BLaER1 treated with 17β-estradiol and CSF1 and Interleukin-3, amounts not matched to agents 10 nM and 100 nM (cell line): Measurements from ENCODE around the gene EPO.
"Not testable (repeated sequence)": the region's sequence is repeated elsewhere in the genome, so short reads cannot be mapped to it uniquely, and the experiment has no call there.

Source experiments
- H3K27ac ChIP-seq, 11 experiments: shearing (Covaris generic); formaldehyde crosslinking; 2 replicates each; pipeline ENCODE4 v1.8.1; 2022
- H3K27me3 ChIP-seq, 11 experiments: shearing (Covaris generic); formaldehyde crosslinking; 2 replicates each; pipeline ENCODE4 v1.8.1; 2022
- H3K36me3 ChIP-seq, 11 experiments: shearing (Covaris generic); formaldehyde crosslinking; 2 replicates each; pipeline ENCODE4 v1.8.1; 2022
- H3K4me1 ChIP-seq, 10 experiments: shearing (Covaris generic); formaldehyde crosslinking; 2 replicates each; pipeline ENCODE4 v1.8.1; 2022
- H3K4me2 ChIP-seq, 11 experiments: shearing (Covaris generic); formaldehyde crosslinking; 2 replicates each; pipeline ENCODE4 v1.8.1; 2022
- H3K4me3 ChIP-seq, 10 experiments: shearing (Covaris generic); formaldehyde crosslinking; 2 replicates each; pipeline ENCODE4 v1.8.1; 2022
- H3K9ac ChIP-seq, 11 experiments: shearing (Covaris generic); formaldehyde crosslinking; 2 replicates each; pipeline ENCODE4 v1.8.1; 2022
- H3K9me3 ChIP-seq, 11 experiments: shearing (Covaris generic); formaldehyde crosslinking; replicated peaks in 1 of 11; 2 replicates each; pipeline ENCODE4 v1.8.1; 2022
- H4K20me1 ChIP-seq, 11 experiments: shearing (Covaris generic); formaldehyde crosslinking; 2 replicates each; pipeline ENCODE4 v1.8.1; 2022
- Cebpa-rat ChIP-seq, 11 experiments: shearing (Covaris generic); IDR thresholded peaks; 2 replicates each; pipeline ENCODE4 v1.8.1; 2022

Gene EPO

GRCh38 chr7:100706672-100707311 is 13.5 kb upstream of the EPO start:
- Histone ChIP-seq H3K9ac (peak overlapping the region; percentile 92 to 99 (median 97)), H3K4me2 (peak overlapping the region; percentile 94 to 100 (median 98)), H4K20me1 (peaks cover 0 to 19% (median 14%) of the 10 kb centered on the region in 11 experiments; a peak in 13 of 22 replicates), H3K36me3 (peaks cover 0 to 30% (median 23%) of the 10 kb centered on the region in 11 experiments; a peak in 13 of 22 replicates), H3K27ac (peak overlapping the region; percentile 81 to 95 (median 93)), H3K4me3 (peak overlapping the region; percentile 76 to 94 (median 91)), H3K9me3 (no peaks in the 10 kb centered on the region), H3K4me1 (peaks cover 27 to 38% (median 31%) of the 10 kb centered on the region in 10 experiments), H3K27me3 (no peaks in the 10 kb centered on the region)
- TF ChIP-seq Cebpa-rat (IDR thresholded peaks at IDR 0.05) = no peak

- peaks cover 27 to 38% (median 31%) of the 10 kb centered on the region in 10 experiments for H3K4me1 ChIP-seq
- no peak overlapping the region for H3K4me3 ChIP-seq
- H3K4me2 ChIP-seq = peak overlapping the region; percentile 94 to 100 (median 98); a peak in 15 of 22 replicates
- H4K20me1 ChIP-seq = peaks cover 0 to 19% (median 14%) of the 10 kb centered on the region in 11 experiments; a peak in 13 of 22 replicates
- no peak for TF ChIP-seq Cebpa-rat (IDR thresholded peaks at IDR 0.05)
- no peak overlapping the region for H3K27ac ChIP-seq
- H3K27me3 ChIP-seq = no peaks in the 10 kb centered on the region
- no peaks in the 10 kb centered on the region for H3K9me3 ChIP-seq
- H3K36me3 ChIP-seq = peaks cover 0 to 30% (median 23%) of the 10 kb centered on the region in 11 experiments; a peak in 13 of 22 replicates
- peak overlapping the region in 9 of 11 experiments; percentile 8 to 99 (median 36); a peak in 8 of 22 replicates for H3K9ac ChIP-seq
Observed at GRCh38 chr7:100708395-100708794, 11.9 kb upstream of the EPO start.

- H3K27me3 ChIP-seq = no peaks in the 10 kb centered on the region
- H3K36me3 ChIP-seq = peaks cover 0 to 30% (median 23%) of the 10 kb centered on the region in 11 experiments; a peak in 13 of 22 replicates
- no peaks in the 10 kb centered on the region for H3K9me3 ChIP-seq
- no peak overlapping the region for H3K4me3 ChIP-seq
- H3K4me1 ChIP-seq = peaks cover 20 to 33% (median 26%) of the 10 kb centered on the region in 10 experiments
- H3K9ac ChIP-seq = no peak overlapping the region
- H4K20me1 ChIP-seq = peaks cover 0 to 19% (median 14%) of the 10 kb centered on the region in 11 experiments; a peak in 13 of 22 replicates
- TF ChIP-seq Cebpa-rat (IDR thresholded peaks at IDR 0.05) = no peak
- H3K4me2 ChIP-seq = no peak overlapping the region
- no peak overlapping the region for H3K27ac ChIP-seq
Observed at GRCh38 chr7:100710452-100710851, 9.8 kb upstream of the EPO start.

DNA sequence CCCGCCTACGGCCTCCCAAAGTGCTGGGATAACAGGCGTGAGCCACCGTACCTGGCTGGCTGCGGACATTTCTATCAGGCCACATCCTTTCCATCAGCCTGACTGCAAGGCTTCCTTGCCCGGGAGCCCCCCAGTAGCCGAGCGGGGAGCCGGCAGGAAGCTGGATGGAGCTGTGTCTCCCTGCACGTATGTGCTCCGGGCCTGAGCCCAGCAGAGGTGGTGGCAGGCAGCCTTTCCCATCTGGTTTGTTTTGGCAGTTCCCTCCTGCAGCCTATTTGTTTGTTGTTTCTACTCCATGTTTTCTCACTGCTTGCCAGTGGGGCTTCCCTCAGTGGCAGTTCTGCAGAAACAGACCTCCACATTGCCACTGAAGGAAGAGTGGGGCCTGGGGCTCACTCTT is 8.9 kb upstream of the EPO start:
- TF ChIP-seq Cebpa-rat (IDR thresholded peaks at IDR 0.05) = no peak
- Histone ChIP-seq H3K9me3 (no peaks in the 10 kb centered on the region), H3K4me1 (peaks cover 20 to 33% (median 26%) of the 10 kb centered on the region in 10 experiments), H3K9ac (0 out of 22 replicates have a peak overlapping the region, but pooled peaks of 1 of the 11 experiments have one; percentile 36), H3K27ac (no peak overlapping the region), H3K27me3 (no peaks in the 10 kb centered on the region), H3K4me2 (no peak overlapping the region), H4K20me1 (peaks cover 0 to 19% (median 14%) of the 10 kb centered on the region in 11 experiments; a peak in 13 of 22 replicates), H3K4me3 (no peak overlapping the region), H3K36me3 (peaks cover 0 to 30% (median 23%) of the 10 kb centered on the region in 11 experiments; a peak in 13 of 22 replicates)

GRCh38 chr7:100714725-100715124 is 5.5 kb upstream of the EPO start:
- peaks cover 0 to 2% (median 0%) of the 10 kb centered on the region in 10 experiments; a peak in 3 of 20 replicates for H3K4me1 ChIP-seq
- H3K4me2 ChIP-seq = no peak overlapping the region
- H3K36me3 ChIP-seq = peaks cover 0 to 4% (median 0%) of the 10 kb centered on the region in 11 experiments; a peak in 1 of 22 replicates
- H4K20me1 ChIP-seq = no peaks in the 10 kb centered on the region; a peak in 1 of 22 replicates
- TF ChIP-seq Cebpa-rat (IDR thresholded peaks at IDR 0.05) = no peak
- H3K9me3 ChIP-seq = peaks cover 0 to 17% (median 10%) of the 10 kb centered on the region in 11 experiments; a peak in 14 of 22 replicates
- H3K9ac ChIP-seq = peak overlapping the region in 1 of 11 experiments; percentile 18; a peak in 2 of 22 replicates
- H3K4me3 ChIP-seq = no peak overlapping the region
- H3K27me3 ChIP-seq = peaks cover 2 to 10% (median 8%) of the 10 kb centered on the region in 11 experiments; a peak in 21 of 22 replicates
- H3K27ac ChIP-seq = no peak overlapping the region

- H4K20me1 ChIP-seq = not testable (repeated sequence)
- H3K9me3 ChIP-seq = peaks cover 0 to 17% (median 10%) of the 10 kb centered on the region in 11 experiments; a peak in 14 of 22 replicates
Observed at GRCh38 chr7:100717073-100717472, 3.2 kb upstream of the EPO start.

DNA sequence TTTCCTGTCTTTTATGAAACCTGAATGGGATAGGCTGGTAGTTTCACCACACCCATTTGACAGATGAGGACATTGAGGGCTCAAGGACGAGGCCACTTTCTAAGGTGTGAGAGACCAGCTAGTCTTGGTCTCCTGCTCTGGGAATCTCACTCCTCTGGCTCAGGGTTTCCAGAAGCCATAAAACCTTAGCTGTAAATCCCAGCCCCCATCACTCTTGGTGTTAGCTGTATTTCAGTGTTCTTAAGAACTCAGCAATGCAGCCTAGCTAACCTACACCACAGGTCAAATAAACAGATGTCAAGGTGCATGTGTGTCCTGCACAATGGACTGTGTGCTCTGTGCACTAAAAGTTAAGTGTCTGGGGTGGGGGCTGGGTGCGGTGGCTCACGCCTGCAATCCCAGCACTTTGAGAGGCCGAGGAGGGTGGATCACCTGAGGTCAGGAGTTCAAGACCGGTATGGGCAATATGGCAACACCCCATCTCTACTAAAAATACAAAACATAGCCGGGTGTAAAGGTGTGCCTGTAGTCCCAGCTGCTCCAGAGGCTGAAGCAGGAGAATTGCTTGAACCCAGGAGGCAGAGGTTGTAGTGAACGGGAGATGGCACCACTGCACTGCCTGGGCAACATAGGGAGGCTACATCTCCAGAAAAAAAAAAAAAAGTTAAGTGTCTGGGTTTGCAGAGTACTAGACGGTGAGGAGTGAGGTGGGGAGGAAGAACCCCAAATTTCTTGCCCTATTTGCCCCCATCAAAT is 567 bp upstream of the EPO start:
- no peaks in the 10 kb centered on the region for H3K36me3 ChIP-seq
- peaks cover 0 to 17% (median 10%) of the 10 kb centered on the region in 11 experiments; a peak in 14 of 22 replicates for H3K9me3 ChIP-seq
- H3K27ac ChIP-seq = no peak overlapping the region
- H3K4me1 ChIP-seq = peaks cover 0 to 16% (median 10%) of the 10 kb centered on the region in 10 experiments; a peak in 13 of 20 replicates
- no peak overlapping the region for H3K9ac ChIP-seq
- H3K27me3 ChIP-seq = peaks cover 27 to 50% (median 44%) of the 10 kb centered on the region in 11 experiments
- H3K4me3 ChIP-seq = peak overlapping the region in 2 of 10 experiments; percentile 19 to 42; a peak in 1 of 20 replicates
- peaks cover 0 to 8% (median 0%) of the 10 kb centered on the region in 11 experiments; a peak in 1 of 22 replicates for H4K20me1 ChIP-seq
- peak overlapping the region; percentile 47 to 73 (median 59); a peak in 19 of 22 replicates for H3K4me2 ChIP-seq
- TF ChIP-seq Cebpa-rat (IDR thresholded peaks at IDR 0.05) = no peak

More at GRCh38 chr7:100717073-100717472, 3.2 kb upstream of the EPO start:
- not testable (repeated sequence) for H3K9ac ChIP-seq, H3K4me3 ChIP-seq, H3K27ac ChIP-seq, H3K36me3 ChIP-seq, H3K4me2 ChIP-seq
- peaks cover 0 to 13% (median 9%) of the 10 kb centered on the region in 10 experiments; a peak in 13 of 20 replicates for H3K4me1 ChIP-seq
- H3K27me3 ChIP-seq = peaks cover 25 to 34% (median 31%) of the 10 kb centered on the region in 11 experiments

DNA sequence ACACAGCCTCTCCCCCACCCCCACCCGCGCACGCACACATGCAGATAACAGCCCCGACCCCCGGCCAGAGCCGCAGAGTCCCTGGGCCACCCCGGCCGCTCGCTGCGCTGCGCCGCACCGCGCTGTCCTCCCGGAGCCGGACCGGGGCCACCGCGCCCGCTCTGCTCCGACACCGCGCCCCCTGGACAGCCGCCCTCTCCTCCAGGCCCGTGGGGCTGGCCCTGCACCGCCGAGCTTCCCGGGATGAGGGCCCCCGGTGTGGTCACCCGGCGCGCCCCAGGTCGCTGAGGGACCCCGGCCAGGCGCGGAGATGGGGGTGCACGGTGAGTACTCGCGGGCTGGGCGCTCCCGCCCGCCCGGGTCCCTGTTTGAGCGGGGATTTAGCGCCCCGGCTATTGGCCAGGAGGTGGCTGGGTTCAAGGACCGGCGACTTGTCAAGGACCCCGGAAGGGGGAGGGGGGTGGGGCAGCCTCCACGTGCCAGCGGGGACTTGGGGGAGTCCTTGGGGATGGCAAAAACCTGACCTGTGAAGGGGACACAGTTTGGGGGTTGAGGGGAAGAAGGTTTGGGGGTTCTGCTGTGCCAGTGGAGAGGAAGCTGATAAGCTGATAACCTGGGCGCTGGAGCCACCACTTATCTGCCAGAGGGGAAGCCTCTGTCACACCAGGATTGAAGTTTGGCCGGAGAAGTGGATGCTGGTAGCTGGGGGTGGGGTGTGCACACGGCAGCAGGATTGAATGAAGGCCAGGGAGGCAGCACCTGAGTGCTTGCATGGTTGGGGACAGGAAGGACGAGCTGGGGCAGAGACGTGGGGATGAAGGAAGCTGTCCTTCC is 620 bp downstream of the EPO start:
- H3K4me3 ChIP-seq = peak overlapping the region in 3 of 10 experiments; percentile 17 to 57 (median 42); a peak in 1 of 20 replicates
- H4K20me1 ChIP-seq = peaks cover 0 to 8% (median 0%) of the 10 kb centered on the region in 11 experiments; a peak in 2 of 22 replicates
- peak overlapping the region in 10 of 11 experiments; percentile 50 to 73 (median 60); a peak in 20 of 22 replicates for H3K4me2 ChIP-seq
- H3K27ac ChIP-seq = no peak overlapping the region
- H3K27me3 ChIP-seq = peaks cover 27 to 50% (median 44%) of the 10 kb centered on the region in 11 experiments
- H3K4me1 ChIP-seq = peaks cover 0 to 21% (median 11%) of the 10 kb centered on the region in 10 experiments; a peak in 13 of 20 replicates
- H3K36me3 ChIP-seq = no peaks in the 10 kb centered on the region
- H3K9ac ChIP-seq = no peak overlapping the region; a peak in 1 of 22 replicates
- peaks cover 0 to 17% (median 10%) of the 10 kb centered on the region in 11 experiments; a peak in 14 of 22 replicates for H3K9me3 ChIP-seq
- no peak for TF ChIP-seq Cebpa-rat (IDR thresholded peaks at IDR 0.05)
